Measurements from ENCODE around the gene BMPER. TPM values are rescaled to one million over a fixed set of nuclear protein-coding genes. Genes with fewer than 3 reads are reported as not detected.
A peak's percentile ranks its signal among the peaks of the same experiment; 100 is the strongest.

Gene BMPER
- polyA plus RNA-seq, 1 of the 3 experiments (the other 2 are of a cell fraction), result 20.0 TPM

DNA sequence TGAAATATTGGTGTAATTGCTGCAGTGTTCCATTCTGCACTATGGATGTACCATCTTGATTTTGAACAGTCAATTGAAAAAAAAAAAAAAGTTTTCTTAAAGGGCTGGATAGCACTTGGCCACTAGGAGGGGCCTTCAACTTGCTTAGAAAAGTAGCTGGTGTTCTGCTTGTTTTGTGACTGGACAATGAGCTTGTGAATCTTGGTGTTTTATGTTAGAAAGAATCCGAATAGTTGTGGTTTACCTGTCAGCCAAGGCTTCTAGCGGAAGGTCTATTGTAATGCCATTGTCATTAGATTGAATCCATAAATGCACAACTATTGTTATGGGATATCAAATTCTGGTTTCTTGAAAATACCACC lies 77.1 kb downstream of the BMPER start (continued):
- TF ChIP-seq SIN3A (IDR thresholded peaks at IDR 0.05; ENCODE audit: borderline replicate concordance, low read depth, low read length) (no peak), NRF1 (IDR thresholded peaks at IDR 0.05; ENCODE audit: low read depth, low read length) (no peak), MXI1 (IDR thresholded peaks at IDR 0.05; ENCODE audit: low read depth, low read length) (no peak), POLR2AphosphoS5 (IDR thresholded peaks at IDR 0.05; ENCODE audit: low read depth, low read length) (no peak; the same call in 1 of the 2 replicates), EP300 (IDR thresholded peaks at IDR 0.05; ENCODE audit: borderline replicate concordance in 1 of 2, low read depth in 1 of 2, low read length in 1 of 2) (peak in 1 of 2 experiments; percentile 56; a peak in 1 of 4 replicates)

DNA sequence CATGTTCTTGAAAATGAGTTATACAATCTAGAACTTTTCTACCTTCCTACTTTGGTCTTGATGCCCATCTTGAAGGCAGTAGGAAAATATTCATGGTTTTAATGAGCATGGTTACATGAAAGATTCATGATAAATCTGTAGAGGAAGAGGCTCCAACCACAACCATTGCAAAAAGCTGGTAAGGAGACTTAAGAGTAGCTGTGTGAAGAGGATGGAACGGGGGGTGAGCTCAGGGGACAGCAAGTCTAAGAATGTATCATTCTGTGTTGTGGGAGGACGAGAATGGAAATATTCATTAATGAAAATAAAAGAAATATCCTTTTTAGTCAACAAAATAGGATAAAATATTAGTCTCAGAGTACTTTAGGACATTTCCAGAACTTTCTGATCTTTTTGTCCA lies 81.1 kb downstream of the BMPER start:
- H3K4me2 ChIP-seq, result peak overlapping the region; percentile 63

More for the DNA sequence above, 81.1 kb downstream of the BMPER start:
- H3K79me2 ChIP-seq (ENCODE audit: insufficient read depth), result no peaks in the 10 kb centered on the region
- WGBS (ENCODE audit: low lambda C conversion rate), result 13% methylated on average over 2 of the region's 2 CpGs
- H3K27me3 ChIP-seq (ENCODE audit: insufficient read depth), result no peaks in the 10 kb centered on the region
- POLR2A ChIA-PET, result no interaction called here
- H3K4me3 ChIP-seq (ENCODE audit: low read depth in 2 of 2, low read length in 1 of 2), result peak overlapping the region in 1 of 2 experiments; percentile 40; a peak in 2 of 4 replicates
- DNase-seq, result no peak
- CTCF ChIA-PET, result interaction anchor here (0.5 to 0.7 kb wide), 2 partner anchors 58 to 836 kb away, joined by 3 read pairs; no protein-coding TSS in a partner anchor
- no peaks in the 10 kb centered on the region for H3K9me3 ChIP-seq
- no peaks in the 10 kb centered on the region for H3K9me2 ChIP-seq
- no peaks in the 10 kb centered on the region for H3K36me3 ChIP-seq (replicated peaks in 1 of 2; ENCODE audit: control insufficient read depth in 1 of 2, insufficient read depth in 2 of 2, low read length in 1 of 2)
- peak overlapping the region; percentile 70 to 98; a peak in 3 of 4 replicates for H3K27ac ChIP-seq (ENCODE audit: low read depth in 2 of 2, low read length in 1 of 2)
- H4K20me1 ChIP-seq (ENCODE audit: insufficient read depth), result no peaks in the 10 kb centered on the region; the same call in 1 of the 2 replicates
- H3K9ac ChIP-seq, result peak overlapping the region; percentile 66
- H2AFZ ChIP-seq (ENCODE audit: low read depth), result peak overlapping the region; percentile 65
- TF ChIP-seq NRF1 (IDR thresholded peaks at IDR 0.05; ENCODE audit: low read depth, low read length), result no peak
- no peak for TF ChIP-seq REST (IDR thresholded peaks at IDR 0.05; ENCODE audit: low read depth, low read length)
- no peak for TF ChIP-seq GATA2 (CRISPR knock-in tag; IDR thresholded peaks at IDR 0.05)
- TF ChIP-seq ELF1 (IDR thresholded peaks at IDR 0.05), result no peak
- no peak for TF ChIP-seq SMC3 (IDR thresholded peaks at IDR 0.05; ENCODE audit: low read depth, low read length)
- peaks cover 46% of the 10 kb centered on the region for H3F3A ChIP-seq (replicated peaks; ENCODE audit: insufficient read depth)
- H3K4me1 ChIP-seq (ENCODE audit: control insufficient read depth in 1 of 2, insufficient read depth in 2 of 2, low read depth in 1 of 2, low read length in 1 of 2), result peaks cover 0 to 37% of the 10 kb centered on the region in 2 experiments
